DOHH2 (cell line): ENCODE results near the gene TTBK2.

Source experiments
- CTCF ChIP-seq: fragments of 200-600 bp; sonication (generic); IDR thresholded peaks from one replicate; pipeline ENCODE4 v1.5.1; 2014; ENCODE audit warnings: antibody characterized with exemption, mild to moderate bottlenecking, low read depth, low read length; ENCODE audit not compliant: poor library complexity, severe bottlenecking
- EZH2phosphoT487 ChIP-seq: fragments of 200-600 bp; sonication (generic); IDR thresholded peaks from 2 replicates; pipeline ENCODE4 v1.6.1; 2017; ENCODE audit warnings: borderline replicate concordance, mild to moderate bottlenecking, antibody characterized with exemption, low read length, moderate library complexity, mixed read lengths

GRCh38 chr15:42693496-42693895 lies 227.1 kb downstream of the TTBK2 start:
- no peak for TF ChIP-seq CTCF
- TF ChIP-seq EZH2phosphoT487 = no peak
